Activated CD8-positive, alpha-beta T cell treated with anti-CD3 and anti-CD28 coated beads, Interleukin-2, amount 10 ng/mL, durations not matched to agents 7 days and 5 days (primary cell): ENCODE measurements around the gene ART3. TPM values are rescaled to one million over a fixed set of nuclear protein-coding genes. Genes with fewer than 3 reads are reported as not detected.

Experiments used
- ATAC-seq: fragments of 150-1000 bp; cut with Tn5 transposase; one replicate; pipeline ENCODE4 v1.10.0; 2021; ENCODE audit warnings: moderate library complexity
- CTCF ChIA-PET: fragments of 350-600 bp; sonication (Branson Sonifier 250); formaldehyde crosslinking; loops from one replicate; lab custom pipeline; 2021; ENCODE audit warnings: antibody characterized with exemption; lab: Charles Lee
- POLR2A ChIA-PET: fragments of 350-600 bp; sonication (Branson Sonifier 250); formaldehyde crosslinking; loops from one replicate; lab custom pipeline; 2021; ENCODE audit warnings: antibody characterized with exemption; lab: Charles Lee
- DNase-seq: peaks from one replicate; pipeline ENCODE4 v3.0.0-alpha.2; 2020
- H3K27ac Mint-ChIP-seq: one replicate; pipeline ENCODE4 v1.8.0; 2021; ENCODE audit warnings: mild to moderate bottlenecking, mixed read lengths
- H3K27me3 Mint-ChIP-seq: one replicate; pipeline ENCODE4 v1.8.0; 2021; ENCODE audit warnings: low read depth, mixed read lengths
- H3K36me3 Mint-ChIP-seq: one replicate; pipeline ENCODE4 v1.8.0; 2021; ENCODE audit warnings: low read depth, mixed read lengths
- H3K4me1 Mint-ChIP-seq: one replicate; pipeline ENCODE4 v1.8.0; 2021; ENCODE audit warnings: low read depth, mixed read lengths
- H3K4me3 Mint-ChIP-seq: one replicate; pipeline ENCODE4 v1.8.0; 2021; ENCODE audit warnings: mild to moderate bottlenecking, mixed read lengths
- H3K9me3 Mint-ChIP-seq: one replicate; pipeline ENCODE4 v1.8.0; 2022; ENCODE audit warnings: mixed read lengths; ENCODE audit not compliant: insufficient read depth
- total RNA-seq, 2 experiments: library from RNA; stranded (reverse); gene quantifications; one replicate each; pipeline ENCODE4 v1.2.3, GENCODE V29; 2021

The ART3 gene
- total RNA-seq, 2 experiments from 2014 or later: not detected

- Mint-ChIP-seq H3K36me3 (no peaks in the 10 kb centered on the region), H3K4me3 (no peak overlapping the region), H3K9me3 (no peaks in the 10 kb centered on the region), H3K27me3 (peaks cover 2% of the 10 kb centered on the region), H3K27ac (no peak overlapping the region), H3K4me1 (peaks cover 13% of the 10 kb centered on the region)
- POLR2A ChIA-PET: no interaction called here
- ATAC-seq (no peak), DNase-seq (no peak)
- CTCF ChIA-PET: interaction anchor here (0.8 to 4.1 kb wide), 5 partner anchors 12 to 127 kb away, joined by 3 to 26 read pairs (median 4); no protein-coding TSS in a partner anchor
Measured at GRCh38 chr4:76053730-76054129, 20.8 kb upstream of the ART3 start.

GRCh38 chr4:76055016-76055415, 19.5 kb upstream of the ART3 start:
- peak; percentile 39 for ATAC-seq
- H3K27ac Mint-ChIP-seq: peak overlapping the region; percentile 13
- H3K9me3 Mint-ChIP-seq: no peaks in the 10 kb centered on the region
- DNase-seq: no peak
- H3K4me3 Mint-ChIP-seq: no peak overlapping the region
- peaks cover 22% of the 10 kb centered on the region for H3K4me1 Mint-ChIP-seq
- CTCF ChIA-PET: interaction anchor here (1.1 to 4.1 kb wide), 4 partner anchors 12 to 126 kb away, joined by 3 to 26 read pairs (median 10); no protein-coding TSS in a partner anchor
- POLR2A ChIA-PET: interaction anchor here (0.7 kb wide), 1 partner anchor 63 kb away, joined by 3 read pairs; no protein-coding TSS in a partner anchor
- H3K36me3 Mint-ChIP-seq: no peaks in the 10 kb centered on the region
- H3K27me3 Mint-ChIP-seq: peaks cover 2% of the 10 kb centered on the region

- no peak overlapping the region for H3K4me3 Mint-ChIP-seq
- no peak for ATAC-seq
- no peaks in the 10 kb centered on the region for H3K9me3 Mint-ChIP-seq
- ChIA-PET CTCF (interaction anchor here (1.1 to 4.1 kb wide), 3 partner anchors 11 to 60 kb away, joined by 3 to 26 read pairs (median 15); no protein-coding TSS in a partner anchor), POLR2A (no interaction called here)
- no peak for DNase-seq
- peaks cover 25% of the 10 kb centered on the region for H3K4me1 Mint-ChIP-seq
- no peaks in the 10 kb centered on the region for H3K36me3 Mint-ChIP-seq
- no peak overlapping the region for H3K27ac Mint-ChIP-seq
- H3K27me3 Mint-ChIP-seq: peaks cover 2% of the 10 kb centered on the region
Measured at GRCh38 chr4:76055421-76055820, 19.1 kb upstream of the ART3 start.

- no peak overlapping the region for H3K27ac Mint-ChIP-seq
- ATAC-seq: no peak
- ChIA-PET CTCF (interaction anchor here (0.7 to 2.6 kb wide), 6 partner anchors 8 to 120 kb away, joined by 3 to 24 read pairs (median 3); no protein-coding TSS in a partner anchor), POLR2A (no interaction called here)
- no peak for DNase-seq
- H3K4me1 Mint-ChIP-seq: peaks cover 28% of the 10 kb centered on the region
- H3K9me3 Mint-ChIP-seq: no peaks in the 10 kb centered on the region
- H3K4me3 Mint-ChIP-seq: no peak overlapping the region
- H3K36me3 Mint-ChIP-seq: no peaks in the 10 kb centered on the region
- peaks cover 2% of the 10 kb centered on the region for H3K27me3 Mint-ChIP-seq
Measured at GRCh38 chr4:76058302-76058701, 16.2 kb upstream of the ART3 start.

- H3K27me3 Mint-ChIP-seq: peaks cover 2% of the 10 kb centered on the region
- ChIA-PET CTCF (interaction anchor here (0.7 to 2.6 kb wide), 5 partner anchors 8 to 121 kb away, joined by 3 to 24 read pairs (median 3); no protein-coding TSS in a partner anchor), POLR2A (no interaction called here)
- ATAC-seq: no peak
- no peaks in the 10 kb centered on the region for H3K36me3 Mint-ChIP-seq
- no peak for DNase-seq
- peaks cover 28% of the 10 kb centered on the region for H3K4me1 Mint-ChIP-seq
- H3K27ac Mint-ChIP-seq: no peak overlapping the region
- H3K9me3 Mint-ChIP-seq: no peaks in the 10 kb centered on the region
- H3K4me3 Mint-ChIP-seq: no peak overlapping the region
Measured at GRCh38 chr4:76058888-76059426, 15.6 kb upstream of the ART3 start.

- no peak for ATAC-seq
- Mint-ChIP-seq H3K27ac (no peak overlapping the region), H3K27me3 (peaks cover 2% of the 10 kb centered on the region), H3K4me1 (peaks cover 28% of the 10 kb centered on the region), H3K9me3 (no peaks in the 10 kb centered on the region), H3K4me3 (no peak overlapping the region), H3K36me3 (no peaks in the 10 kb centered on the region)
- no peak for DNase-seq
- ChIA-PET CTCF (interaction anchor here (2.1 to 2.6 kb wide), 2 partner anchors 63 to 66 kb away, joined by 7 to 24 read pairs; no protein-coding TSS in a partner anchor), POLR2A (no interaction called here)
Measured at GRCh38 chr4:76059750-76060149, 14.8 kb upstream of the ART3 start.

GRCh38 chr4:76060506-76060905, 14.0 kb upstream of the ART3 start:
- Mint-ChIP-seq H3K27me3 (peaks cover 2% of the 10 kb centered on the region), H3K4me3 (no peak overlapping the region), H3K9me3 (no peaks in the 10 kb centered on the region), H3K27ac (no peak overlapping the region), H3K4me1 (peaks cover 21% of the 10 kb centered on the region), H3K36me3 (no peaks in the 10 kb centered on the region)
- no peak for ATAC-seq
- DNase-seq: no peak
- POLR2A ChIA-PET: no interaction called here
- CTCF ChIA-PET: interaction anchor here (1.0 to 2.1 kb wide), 3 partner anchors 65 to 144 kb away, joined by 4 to 26 read pairs (median 4); no protein-coding TSS in a partner anchor

- H3K27ac Mint-ChIP-seq: no peak overlapping the region
- H3K9me3 Mint-ChIP-seq: no peaks in the 10 kb centered on the region
- no peaks in the 10 kb centered on the region for H3K36me3 Mint-ChIP-seq
- peaks cover under 1% of the 10 kb centered on the region for H3K27me3 Mint-ChIP-seq
- DNase-seq (no peak), ATAC-seq (no peak)
- ChIA-PET POLR2A (no interaction called here), CTCF (interaction anchor here (1.4 to 2.1 kb wide), 2 partner anchors 66 to 69 kb away, joined by 4 to 26 read pairs; no protein-coding TSS in a partner anchor)
- peaks cover 21% of the 10 kb centered on the region for H3K4me1 Mint-ChIP-seq
- no peak overlapping the region for H3K4me3 Mint-ChIP-seq
Measured at GRCh38 chr4:76061421-76061820, 13.1 kb upstream of the ART3 start.

GRCh38 chr4:76061982-76062381, 12.5 kb upstream of the ART3 start:
- POLR2A ChIA-PET: no interaction called here
- DNase-seq (no peak), ATAC-seq (no peak)
- no peak overlapping the region for H3K27ac Mint-ChIP-seq
- CTCF ChIA-PET: interaction anchor here (2.1 kb wide), 1 partner anchor 67 kb away, joined by 26 read pairs; no protein-coding TSS in a partner anchor
- H3K27me3 Mint-ChIP-seq: no peaks in the 10 kb centered on the region
- H3K36me3 Mint-ChIP-seq: no peaks in the 10 kb centered on the region
- H3K4me3 Mint-ChIP-seq: no peak overlapping the region
- no peaks in the 10 kb centered on the region for H3K9me3 Mint-ChIP-seq
- peaks cover 21% of the 10 kb centered on the region for H3K4me1 Mint-ChIP-seq

- Mint-ChIP-seq H3K4me1 (no peaks in the 10 kb centered on the region), H3K27me3 (no peaks in the 10 kb centered on the region), H3K27ac (no peak overlapping the region), H3K4me3 (no peak overlapping the region), H3K9me3 (no peaks in the 10 kb centered on the region), H3K36me3 (no peaks in the 10 kb centered on the region)
- CTCF ChIA-PET: interaction anchor here (1.1 to 3.6 kb wide), 8 partner anchors 8 to 171 kb away, joined by 3 to 39 read pairs (median 9); partner anchors contain the start of gene ART3
- DNase-seq (no peak), ATAC-seq (no peak)
- POLR2A ChIA-PET: no interaction called here
Measured at GRCh38 chr4:76066546-76066945, 8.0 kb upstream of the ART3 start.

GRCh38 chr4:76067652-76068286, 6.7 kb upstream of the ART3 start:
- CTCF ChIA-PET: interaction anchor here (0.7 to 3.6 kb wide), 10 partner anchors 9 to 172 kb away, joined by 3 to 39 read pairs (median 4); no protein-coding TSS in a partner anchor
- H3K4me3 Mint-ChIP-seq: no peak overlapping the region
- no peaks in the 10 kb centered on the region for H3K4me1 Mint-ChIP-seq
- peak; percentile 84 for DNase-seq
- H3K27me3 Mint-ChIP-seq: no peaks in the 10 kb centered on the region
- ATAC-seq: peak; percentile 90
- H3K9me3 Mint-ChIP-seq: no peaks in the 10 kb centered on the region
- no peak overlapping the region for H3K27ac Mint-ChIP-seq
- no peaks in the 10 kb centered on the region for H3K36me3 Mint-ChIP-seq
- POLR2A ChIA-PET: no interaction called here

GRCh38 chr4:76072760-76073159, 1.7 kb upstream of the ART3 start:
- no peaks in the 10 kb centered on the region for H3K36me3 Mint-ChIP-seq
- POLR2A ChIA-PET: no interaction called here
- H3K27me3 Mint-ChIP-seq: peaks cover 2% of the 10 kb centered on the region
- no peak for DNase-seq
- ATAC-seq: no peak
- no peaks in the 10 kb centered on the region for H3K9me3 Mint-ChIP-seq
- CTCF ChIA-PET: no interaction called here
- no peaks in the 10 kb centered on the region for H3K4me1 Mint-ChIP-seq
- H3K4me3 Mint-ChIP-seq: no peak overlapping the region
- H3K27ac Mint-ChIP-seq: no peak overlapping the region
